ENCODE data around the gene PRAMEF5.
A peak's percentile ranks its signal among the peaks of the same experiment; 100 is the strongest.
"Not testable (repeated sequence)": the region's sequence is repeated elsewhere in the genome, so short reads cannot be mapped to it uniquely, and the experiment has no call there.

Gene PRAMEF5

GRCh38 chr1:13279617-13280016 lies 25.6 kb downstream of the PRAMEF5 start:
- DNase-seq = peak; percentile 11

GRCh38 chr1:13285037-13285436 lies 31.0 kb downstream of the PRAMEF5 start, which contains the start of gene PRAMEF8:
PRAMEF8 (minus strand) TSS chr1:13285137; CDS start chr1:13284091, 1,046 bp downstream.
- not testable (repeated sequence) for DNase-seq

DNA sequence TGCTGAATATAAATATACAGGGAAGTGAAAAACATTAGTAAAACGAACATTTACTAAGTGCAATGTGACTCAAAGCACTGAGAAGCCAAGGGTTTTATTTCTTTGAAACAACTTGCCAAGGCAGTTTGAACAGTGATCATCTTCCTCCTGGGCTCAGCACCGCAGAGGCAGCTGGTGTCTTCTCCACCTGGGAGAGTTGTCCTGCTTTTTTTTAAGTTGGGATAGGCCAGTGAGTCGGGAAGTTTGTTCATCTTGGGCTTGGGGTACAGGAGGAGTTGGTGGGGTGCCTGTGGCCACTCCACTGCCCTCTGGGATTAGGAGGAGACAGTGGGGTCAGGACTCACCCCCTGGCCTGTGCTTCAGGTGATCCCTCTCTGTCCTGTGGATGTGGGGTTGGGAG lies 35.0 kb downstream of the PRAMEF5 start:
- DNase-seq = not testable (repeated sequence)

DNA sequence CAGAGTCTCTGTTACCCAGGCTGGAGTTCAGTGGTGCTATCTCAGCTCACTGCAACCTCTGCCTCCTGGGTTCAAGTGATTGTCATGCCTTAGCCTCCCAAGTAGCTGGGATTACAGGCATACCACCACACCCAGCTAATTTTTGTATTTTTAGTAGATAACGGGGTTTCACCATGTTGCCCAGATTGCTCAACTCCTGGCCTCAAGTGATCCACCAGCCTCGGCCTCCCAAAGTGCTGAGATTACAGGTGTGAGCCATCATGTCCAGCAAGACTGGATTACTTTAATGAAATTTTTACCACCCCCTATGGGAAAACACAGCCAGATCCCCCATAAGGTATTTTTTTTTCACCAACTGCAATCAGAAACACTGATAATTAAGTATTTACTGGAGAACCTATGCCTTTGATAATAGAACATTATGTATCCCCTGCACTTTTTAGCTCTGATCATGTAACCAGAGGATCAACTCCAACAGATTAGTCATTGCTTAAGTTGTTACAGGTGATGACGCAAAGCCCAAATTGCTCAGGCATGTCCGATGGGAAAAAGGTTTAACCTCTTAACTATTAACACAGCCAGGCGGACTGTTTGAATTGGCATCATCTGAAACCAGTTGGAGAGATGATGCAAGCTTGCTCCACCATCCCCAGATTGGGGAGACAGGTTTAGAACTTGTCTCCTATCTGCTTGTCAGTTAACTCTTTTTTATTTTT lies 43.4 kb downstream of the PRAMEF5 start:
- not testable (repeated sequence) for DNase-seq

GRCh38 chr1:13298699-13299098 lies 44.7 kb downstream of the PRAMEF5 start:
- not testable (repeated sequence) for DNase-seq

DNA sequence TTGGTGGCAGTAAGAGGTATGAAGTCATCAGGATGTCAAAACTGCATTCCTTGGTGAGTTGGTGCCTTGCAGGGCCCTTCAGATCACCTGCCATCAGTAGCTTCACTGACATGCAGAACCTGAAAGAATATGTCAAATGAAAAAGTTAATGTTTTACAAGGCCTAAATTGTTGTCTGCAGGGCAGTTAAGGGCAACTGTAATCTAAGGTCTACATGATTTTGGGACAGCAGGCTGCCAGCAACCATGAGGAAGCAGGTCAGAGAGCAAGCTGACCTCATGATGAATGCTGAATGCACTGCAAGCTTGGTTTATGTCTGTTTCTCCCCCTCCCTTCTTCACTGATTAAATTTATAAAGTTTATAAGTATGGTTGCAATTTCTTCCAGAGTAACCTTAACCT lies 48.2 kb downstream of the PRAMEF5 start:
- DNase-seq = not testable (repeated sequence)

DNA sequence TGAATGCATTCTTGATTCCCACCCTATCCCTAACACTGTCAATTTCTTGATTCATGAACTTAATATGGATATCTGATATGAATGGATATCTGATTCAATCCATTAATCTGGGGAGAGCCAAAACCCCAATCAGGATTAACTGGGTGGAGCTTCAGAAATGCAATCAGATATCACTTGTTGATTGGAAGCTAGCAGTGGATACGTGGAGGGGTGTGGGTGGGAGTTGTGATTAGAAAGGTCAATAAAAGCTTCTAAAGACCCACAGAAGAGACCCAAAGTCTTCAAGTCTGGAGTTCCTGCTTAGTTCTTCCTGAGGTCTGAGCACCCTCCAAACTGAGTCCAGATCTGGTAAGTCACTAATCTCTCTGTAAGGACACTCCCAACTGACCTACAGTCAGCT lies 49.2 kb downstream of the PRAMEF5 start, which contains the start of gene PRAMEF33:
Gene PRAMEF33, plus strand, starts transcription at position 301 of the 400 bp plus-strand sequence. CDS start 2,416 bp downstream, outside the sequence.
- DNase-seq = not testable (repeated sequence)

Data from NCI-H2171 treated with DMSO at 0.1 percent for 48 hours (cell line).